ENCODE results near the gene FHL1.

The FHL1 gene

GRCh38 chrX:136138939-136139338 is 8.4 kb upstream of the FHL1 start:
- TF ChIP-seq, protein P1, sequence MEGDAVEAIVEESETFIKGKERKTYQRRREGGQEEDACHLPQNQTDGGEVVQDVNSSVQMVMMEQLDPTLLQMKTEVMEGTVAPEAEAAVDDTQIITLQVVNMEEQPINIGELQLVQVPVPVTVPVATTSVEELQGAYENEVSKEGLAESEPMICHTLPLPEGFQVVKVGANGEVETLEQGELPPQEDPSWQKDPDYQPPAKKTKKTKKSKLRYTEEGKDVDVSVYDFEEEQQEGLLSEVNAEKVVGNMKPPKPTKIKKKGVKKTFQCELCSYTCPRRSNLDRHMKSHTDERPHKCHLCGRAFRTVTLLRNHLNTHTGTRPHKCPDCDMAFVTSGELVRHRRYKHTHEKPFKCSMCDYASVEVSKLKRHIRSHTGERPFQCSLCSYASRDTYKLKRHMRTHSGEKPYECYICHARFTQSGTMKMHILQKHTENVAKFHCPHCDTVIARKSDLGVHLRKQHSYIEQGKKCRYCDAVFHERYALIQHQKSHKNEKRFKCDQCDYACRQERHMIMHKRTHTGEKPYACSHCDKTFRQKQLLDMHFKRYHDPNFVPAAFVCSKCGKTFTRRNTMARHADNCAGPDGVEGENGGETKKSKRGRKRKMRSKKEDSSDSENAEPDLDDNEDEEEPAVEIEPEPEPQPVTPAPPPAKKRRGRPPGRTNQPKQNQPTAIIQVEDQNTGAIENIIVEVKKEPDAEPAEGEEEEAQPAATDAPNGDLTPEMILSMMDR (IDR thresholded peaks at IDR 0.05; ENCODE audit: insufficient read depth, low read length, poor library complexity, severe bottlenecking), result no peak
- no peak for DNase-seq (ENCODE audit: extremely low read depth, insufficient read length)
- Histone ChIP-seq H3K36me3 (ENCODE audit: control insufficient read depth, insufficient read depth, low read length) (no peaks in the 10 kb centered on the region), H3K4me3 (replicated peaks; ENCODE audit: low read depth, low read length) (no peak overlapping the region), H3K27me3 (replicated peaks; ENCODE audit: control insufficient read depth, insufficient read depth, low read length) (no peaks in the 10 kb centered on the region)

GRCh38 chrX:136141569-136141968 is 5.8 kb upstream of the FHL1 start:
- Histone ChIP-seq H3K36me3 (ENCODE audit: control insufficient read depth, insufficient read depth, low read length) (no peaks in the 10 kb centered on the region), H3K27me3 (replicated peaks; ENCODE audit: control insufficient read depth, insufficient read depth, low read length) (no peaks in the 10 kb centered on the region; the same call in 1 of the 2 replicates), H3K4me3 (replicated peaks; ENCODE audit: low read depth, low read length) (no peak overlapping the region)
- DNase-seq (ENCODE audit: extremely low read depth, insufficient read length), result no peak
- TF ChIP-seq, protein P1 (IDR thresholded peaks at IDR 0.05; ENCODE audit: insufficient read depth, low read length, poor library complexity, severe bottlenecking), result no peak

DNA sequence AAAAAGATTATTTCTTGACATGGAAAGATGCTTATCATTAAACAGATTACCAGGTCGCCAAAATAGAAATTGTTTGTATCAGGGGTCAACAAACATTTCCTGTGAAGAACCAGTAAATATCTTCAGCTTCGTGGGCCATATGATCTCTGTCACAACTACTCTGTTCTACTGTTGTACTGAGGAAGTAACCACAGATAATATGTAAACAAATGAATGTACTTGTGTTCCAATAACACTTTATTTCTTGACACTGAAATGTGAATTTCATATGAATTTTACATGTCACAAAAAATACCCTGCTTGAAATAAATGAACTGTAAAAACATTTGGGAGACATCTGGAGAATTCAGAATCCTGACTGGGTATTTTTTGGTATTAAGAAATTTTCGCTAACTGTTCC is 4.7 kb upstream of the FHL1 start:
- TF ChIP-seq, protein P1 (IDR thresholded peaks at IDR 0.05; ENCODE audit: insufficient read depth, low read length, poor library complexity, severe bottlenecking), result no peak
- no peak for DNase-seq (ENCODE audit: extremely low read depth, insufficient read length)
- Histone ChIP-seq H3K36me3 (ENCODE audit: control insufficient read depth, insufficient read depth, low read length) (no peaks in the 10 kb centered on the region), H3K4me3 (replicated peaks; ENCODE audit: low read depth, low read length) (no peak overlapping the region), H3K27me3 (replicated peaks; ENCODE audit: control insufficient read depth, insufficient read depth, low read length) (no peaks in the 10 kb centered on the region; the same call in 1 of the 2 replicates)

GRCh38 chrX:136143711-136144110 is 3.6 kb upstream of the FHL1 start:
- Histone ChIP-seq H3K27me3 (replicated peaks; ENCODE audit: control insufficient read depth, insufficient read depth, low read length) (no peaks in the 10 kb centered on the region; the same call in 1 of the 2 replicates), H3K36me3 (ENCODE audit: control insufficient read depth, insufficient read depth, low read length) (no peaks in the 10 kb centered on the region), H3K4me3 (replicated peaks; ENCODE audit: low read depth, low read length) (no peak overlapping the region)
- DNase-seq (ENCODE audit: extremely low read depth, insufficient read length), result no peak
- TF ChIP-seq, protein P1 (IDR thresholded peaks at IDR 0.05; ENCODE audit: insufficient read depth, low read length, poor library complexity, severe bottlenecking), result no peak

DNA sequence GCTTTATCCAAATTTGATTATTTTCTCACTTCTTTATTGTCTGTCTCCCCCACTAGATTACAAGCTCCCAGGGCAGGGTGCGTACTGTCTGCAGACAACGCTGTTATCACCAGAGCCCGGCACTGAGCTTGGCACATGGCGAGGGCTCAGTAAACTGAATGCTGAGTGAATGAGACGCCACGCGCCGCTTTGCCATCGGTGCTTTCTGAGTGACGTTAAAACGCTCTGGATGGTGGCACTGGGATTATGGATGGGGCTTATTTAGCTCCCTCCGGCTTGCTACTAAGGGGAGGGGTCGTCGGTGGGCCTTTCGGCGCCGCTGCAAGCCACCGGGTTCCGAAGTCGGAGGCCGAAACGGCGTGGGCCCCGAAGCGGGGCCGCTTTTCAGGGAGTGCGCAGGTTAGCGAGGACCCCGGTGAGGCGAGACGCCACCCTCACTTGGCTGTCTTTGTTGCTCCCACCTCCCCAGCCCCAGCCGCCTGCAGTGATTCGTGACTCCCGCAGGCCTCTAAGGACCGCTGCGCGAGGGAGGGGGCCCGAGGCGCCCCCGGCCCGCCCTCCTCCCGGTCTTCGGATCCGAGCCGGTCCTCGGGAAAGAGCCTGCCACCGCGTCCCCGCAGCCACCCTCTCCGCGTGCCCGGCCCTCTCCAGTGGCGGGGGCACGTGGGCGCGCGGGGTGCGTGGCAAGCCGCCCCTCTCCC is 569 bp upstream of the FHL1 start:
- peak overlapping the region; percentile 35 for H3K4me3 ChIP-seq (replicated peaks; ENCODE audit: low read depth, low read length)
- no peaks in the 10 kb centered on the region; the same call in 1 of the 2 replicates for H3K27me3 ChIP-seq (replicated peaks; ENCODE audit: control insufficient read depth, insufficient read depth, low read length)
- DNase-seq (ENCODE audit: extremely low read depth, insufficient read length), result no peak
- TF ChIP-seq, protein P1 (IDR thresholded peaks at IDR 0.05; ENCODE audit: insufficient read depth, low read length, poor library complexity, severe bottlenecking), result no peak
- no peaks in the 10 kb centered on the region for H3K36me3 ChIP-seq (ENCODE audit: control insufficient read depth, insufficient read depth, low read length)

Data from GM06990 (cell line).